ENCODE data around the gene ASH1L. TPM values are rescaled to one million over a fixed set of nuclear protein-coding genes. Genes with fewer than 3 reads are reported as not detected.

ASH1L gene
- total RNA-seq, 1 experiment from 2014 or later = 30.5 TPM

DNA sequence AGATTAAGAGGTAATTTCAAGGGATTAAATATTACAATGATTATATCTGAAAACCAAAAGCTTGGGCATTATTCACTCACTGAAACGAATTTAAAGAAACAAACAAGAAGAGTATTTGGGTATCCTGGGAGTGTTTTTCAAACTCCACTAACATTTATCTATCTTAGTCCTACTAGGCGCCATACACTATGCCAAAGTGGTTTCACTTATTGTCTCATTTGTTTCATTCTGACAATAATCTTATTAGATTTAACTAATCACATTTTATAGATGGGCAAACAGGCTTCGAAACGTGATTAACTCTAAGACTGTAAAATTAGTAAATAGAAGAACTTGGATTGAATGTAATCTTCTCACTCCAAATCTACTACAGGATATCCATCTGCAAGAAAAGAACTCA is 25.4 kb downstream of the ASH1L start (continued):
- no peak for TF ChIP-seq SIN3A (IDR thresholded peaks at IDR 0.05; ENCODE audit: low read depth)
- TF ChIP-seq EZH2 (IDR thresholded peaks at IDR 0.05) = no peak
- no peak for TF ChIP-seq CEBPB (IDR thresholded peaks at IDR 0.05; ENCODE audit: low read depth)
- TF ChIP-seq, protein P1, sequence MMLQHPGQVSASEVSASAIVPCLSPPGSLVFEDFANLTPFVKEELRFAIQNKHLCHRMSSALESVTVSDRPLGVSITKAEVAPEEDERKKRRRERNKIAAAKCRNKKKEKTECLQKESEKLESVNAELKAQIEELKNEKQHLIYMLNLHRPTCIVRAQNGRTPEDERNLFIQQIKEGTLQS (IDR thresholded peaks at IDR 0.05) = no peak
- TF ChIP-seq TCF7L2 (IDR thresholded peaks at IDR 0.05; ENCODE audit: borderline replicate concordance, extremely low read depth, insufficient read depth, insufficient read length) = no peak
- no peak for TF ChIP-seq ELF1 (IDR thresholded peaks at IDR 0.05; ENCODE audit: borderline replicate concordance, low read depth)
- TF ChIP-seq SRF (IDR thresholded peaks at IDR 0.05; ENCODE audit: low read depth) = no peak
- TF ChIP-seq FOSL1 (IDR thresholded peaks at IDR 0.05; ENCODE audit: low read depth) = no peak
- no peak for TF ChIP-seq YY1 (IDR thresholded peaks at IDR 0.05; ENCODE audit: extremely low read depth, insufficient replicate concordance, low read depth, low read length)
- no peak for TF ChIP-seq RAD21 (IDR thresholded peaks at IDR 0.05; ENCODE audit: low read depth)

DNA sequence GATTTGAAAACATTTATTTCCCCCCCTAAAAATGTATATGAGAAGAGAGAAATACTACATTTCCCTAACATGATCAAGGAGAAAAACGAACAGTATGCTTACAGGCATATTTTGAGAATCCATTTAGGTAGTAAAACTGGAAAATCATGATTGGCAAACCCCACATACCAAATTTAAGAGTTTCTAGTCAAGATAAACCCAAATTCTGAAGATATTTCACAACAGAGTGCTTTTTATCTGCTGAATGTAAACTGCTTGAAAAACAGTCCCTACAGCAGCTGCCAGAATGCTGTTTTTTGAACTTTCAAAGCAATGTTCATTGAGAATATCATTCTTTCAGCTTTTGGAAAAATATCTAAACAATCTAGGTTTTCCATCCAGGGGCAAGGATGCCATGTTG is 31.0 kb downstream of the ASH1L start:
- ATAC-seq (no peak), DNase-seq (ENCODE audit: low read depth, low spot score) (no peak)
- CTCF ChIA-PET = no interaction called here
- Histone ChIP-seq H3K9me2 (ENCODE audit: insufficient read depth) (no peaks in the 10 kb centered on the region), H3K36me3 (ENCODE audit: control insufficient read depth in 1 of 2, insufficient read depth in 2 of 2, low read length in 2 of 2) (no peaks in the 10 kb centered on the region), H2AFZ (ENCODE audit: low read depth, low read length, poor library complexity, severe bottlenecking) (no peak overlapping the region), H4K20me1 (ENCODE audit: insufficient read depth) (0 out of 2 replicates have a peak, but pooled peaks cover 4% of the 10 kb centered on the region), H3K27me3 (ENCODE audit: insufficient read depth, low read length) (no peaks in the 10 kb centered on the region), H3K4me2 (ENCODE audit: low read length) (no peak overlapping the region), H3K9ac (ENCODE audit: low read length) (no peak overlapping the region), H3K79me2 (ENCODE audit: insufficient read depth, low read length) (peaks cover 89% of the 10 kb centered on the region), H3K27ac (ENCODE audit: low read depth, low read length) (no peak overlapping the region), H3K4me1 (ENCODE audit: control insufficient read depth in 1 of 2, insufficient read depth in 2 of 2, low read length in 2 of 2) (peaks cover 0 to 10% of the 10 kb centered on the region in 2 experiments; a peak in 1 of 4 replicates), H3K9me3 (ENCODE audit: control insufficient read depth in 1 of 2, insufficient read depth in 1 of 2, low read depth in 1 of 2, low read length in 2 of 2) (no peaks in the 10 kb centered on the region), H3K4me3 (replicated peaks in 1 of 2; ENCODE audit: low read depth in 1 of 2, low read length in 2 of 2) (no peak overlapping the region)
- no TSS peak for BruUV-seq (replicated peaks)
- no peak for TF ChIP-seq POLR2AphosphoS5 (IDR thresholded peaks at IDR 0.05; ENCODE audit: low read depth, low read length)
- TF ChIP-seq SRF (IDR thresholded peaks at IDR 0.05; ENCODE audit: low read depth) = no peak
- TF ChIP-seq ZNF274 (IDR thresholded peaks at IDR 0.05; ENCODE audit: low read depth, low read length) = no peak
- TF ChIP-seq, protein P2, sequence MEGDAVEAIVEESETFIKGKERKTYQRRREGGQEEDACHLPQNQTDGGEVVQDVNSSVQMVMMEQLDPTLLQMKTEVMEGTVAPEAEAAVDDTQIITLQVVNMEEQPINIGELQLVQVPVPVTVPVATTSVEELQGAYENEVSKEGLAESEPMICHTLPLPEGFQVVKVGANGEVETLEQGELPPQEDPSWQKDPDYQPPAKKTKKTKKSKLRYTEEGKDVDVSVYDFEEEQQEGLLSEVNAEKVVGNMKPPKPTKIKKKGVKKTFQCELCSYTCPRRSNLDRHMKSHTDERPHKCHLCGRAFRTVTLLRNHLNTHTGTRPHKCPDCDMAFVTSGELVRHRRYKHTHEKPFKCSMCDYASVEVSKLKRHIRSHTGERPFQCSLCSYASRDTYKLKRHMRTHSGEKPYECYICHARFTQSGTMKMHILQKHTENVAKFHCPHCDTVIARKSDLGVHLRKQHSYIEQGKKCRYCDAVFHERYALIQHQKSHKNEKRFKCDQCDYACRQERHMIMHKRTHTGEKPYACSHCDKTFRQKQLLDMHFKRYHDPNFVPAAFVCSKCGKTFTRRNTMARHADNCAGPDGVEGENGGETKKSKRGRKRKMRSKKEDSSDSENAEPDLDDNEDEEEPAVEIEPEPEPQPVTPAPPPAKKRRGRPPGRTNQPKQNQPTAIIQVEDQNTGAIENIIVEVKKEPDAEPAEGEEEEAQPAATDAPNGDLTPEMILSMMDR (IDR thresholded peaks at IDR 0.05 in 2 of 3, conservative IDR thresholded peaks at IDR 0.05 in 1 of 3; ENCODE audit: borderline replicate concordance in 1 of 3, insufficient read depth in 1 of 3, low read depth in 2 of 3, low read length in 2 of 3) = no peak
- TF ChIP-seq, protein P3, sequence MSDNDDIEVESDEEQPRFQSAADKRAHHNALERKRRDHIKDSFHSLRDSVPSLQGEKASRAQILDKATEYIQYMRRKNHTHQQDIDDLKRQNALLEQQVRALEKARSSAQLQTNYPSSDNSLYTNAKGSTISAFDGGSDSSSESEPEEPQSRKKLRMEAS (IDR thresholded peaks at IDR 0.05) = no peak
- TF ChIP-seq, protein P4, sequence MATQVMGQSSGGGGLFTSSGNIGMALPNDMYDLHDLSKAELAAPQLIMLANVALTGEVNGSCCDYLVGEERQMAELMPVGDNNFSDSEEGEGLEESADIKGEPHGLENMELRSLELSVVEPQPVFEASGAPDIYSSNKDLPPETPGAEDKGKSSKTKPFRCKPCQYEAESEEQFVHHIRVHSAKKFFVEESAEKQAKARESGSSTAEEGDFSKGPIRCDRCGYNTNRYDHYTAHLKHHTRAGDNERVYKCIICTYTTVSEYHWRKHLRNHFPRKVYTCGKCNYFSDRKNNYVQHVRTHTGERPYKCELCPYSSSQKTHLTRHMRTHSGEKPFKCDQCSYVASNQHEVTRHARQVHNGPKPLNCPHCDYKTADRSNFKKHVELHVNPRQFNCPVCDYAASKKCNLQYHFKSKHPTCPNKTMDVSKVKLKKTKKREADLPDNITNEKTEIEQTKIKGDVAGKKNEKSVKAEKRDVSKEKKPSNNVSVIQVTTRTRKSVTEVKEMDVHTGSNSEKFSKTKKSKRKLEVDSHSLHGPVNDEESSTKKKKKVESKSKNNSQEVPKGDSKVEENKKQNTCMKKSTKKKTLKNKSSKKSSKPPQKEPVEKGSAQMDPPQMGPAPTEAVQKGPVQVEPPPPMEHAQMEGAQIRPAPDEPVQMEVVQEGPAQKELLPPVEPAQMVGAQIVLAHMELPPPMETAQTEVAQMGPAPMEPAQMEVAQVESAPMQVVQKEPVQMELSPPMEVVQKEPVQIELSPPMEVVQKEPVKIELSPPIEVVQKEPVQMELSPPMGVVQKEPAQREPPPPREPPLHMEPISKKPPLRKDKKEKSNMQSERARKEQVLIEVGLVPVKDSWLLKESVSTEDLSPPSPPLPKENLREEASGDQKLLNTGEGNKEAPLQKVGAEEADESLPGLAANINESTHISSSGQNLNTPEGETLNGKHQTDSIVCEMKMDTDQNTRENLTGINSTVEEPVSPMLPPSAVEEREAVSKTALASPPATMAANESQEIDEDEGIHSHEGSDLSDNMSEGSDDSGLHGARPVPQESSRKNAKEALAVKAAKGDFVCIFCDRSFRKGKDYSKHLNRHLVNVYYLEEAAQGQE (IDR thresholded peaks at IDR 0.05; ENCODE audit: low read depth) = no peak
- no peak for TF ChIP-seq FOSL1 (IDR thresholded peaks at IDR 0.05; ENCODE audit: low read depth)
- TF ChIP-seq EZH2 (IDR thresholded peaks at IDR 0.05) = no peak
- no peak for TF ChIP-seq ELF1 (IDR thresholded peaks at IDR 0.05; ENCODE audit: borderline replicate concordance, low read depth)
- intact Hi-C loops (cut with micrococcal nuclease) = no loop called here
- RAD21 ChIA-PET (ENCODE audit: low non-redundant PET in 1 of 2, low total read pairs in 2 of 2, uncharacterized antibody in 2 of 2, unreplicated experiment in 2 of 2) = no interaction called here
- POLR2A ChIA-PET = no interaction called here

All from HCT116 (cell line).